Astrocyte (in vitro differentiated cells and primary cell): ENCODE results near the gene C9orf50. TPM values are rescaled to one million over a fixed set of nuclear protein-coding genes. Genes with fewer than 3 reads are reported as not detected.

Experiments
- DNase-seq: peaks from one replicate; pipeline ENCODE4 v3.0.0-alpha.2; 2010; ENCODE audit warnings: low read depth
- FAIRE-seq: peaks from 2 replicates; lab custom pipeline; 2011; peaks lifted over from hg19 to GRCh38; lab: Jason Lieb, UNC
- H2AFZ ChIP-seq: 2 replicates; pipeline ENCODE4 v1.6.0; 2012; ENCODE audit warnings: low read depth, low read length, inconsistent platforms
- H3K27ac ChIP-seq: 2 replicates; pipeline ENCODE4 v1.5.1; 2011; ENCODE audit warnings: low read depth, low read length, inconsistent platforms
- H3K27me3 ChIP-seq: 2 replicates; pipeline ENCODE4 v1.6.0; 2011; ENCODE audit warnings: low read length, inconsistent platforms; ENCODE audit not compliant: insufficient read depth
- H3K36me3 ChIP-seq: 2 replicates; pipeline ENCODE4 v1.5.1; 2011; ENCODE audit warnings: low read length, inconsistent platforms; ENCODE audit not compliant: insufficient read depth
- H3K4me1 ChIP-seq: 2 replicates; pipeline ENCODE4 v1.5.1; 2011; ENCODE audit warnings: low read length, inconsistent platforms; ENCODE audit not compliant: insufficient read depth
- H3K4me2 ChIP-seq: 2 replicates; pipeline ENCODE4 v1.6.0; 2012; ENCODE audit warnings: low read length, inconsistent platforms
- H3K4me3 ChIP-seq: 2 replicates; pipeline ENCODE4 v1.5.1; 2011; ENCODE audit warnings: low read depth, mild to moderate bottlenecking, low read length, inconsistent platforms; ENCODE audit not compliant: insufficient read depth
- H3K79me2 ChIP-seq: 2 replicates; pipeline ENCODE4 v1.6.0; 2012; ENCODE audit warnings: mild to moderate bottlenecking, low read length, inconsistent platforms; ENCODE audit not compliant: insufficient read depth
- H3K9ac ChIP-seq: 2 replicates; pipeline ENCODE4 v1.6.0; 2012; ENCODE audit warnings: mild to moderate bottlenecking, low read length, inconsistent platforms
- H3K9me3 ChIP-seq: 2 replicates; pipeline ENCODE4 v1.5.1; 2012; ENCODE audit warnings: low read depth, mild to moderate bottlenecking, low read length, inconsistent platforms; ENCODE audit not compliant: insufficient read depth
- H4K20me1 ChIP-seq: 2 replicates; pipeline ENCODE4 v1.6.0; 2012; ENCODE audit warnings: low read length, inconsistent platforms; ENCODE audit not compliant: insufficient read depth
- H3K27ac Mint-ChIP-seq: one replicate; pipeline ENCODE4 v1.8.0; 2021; ENCODE audit warnings: mild to moderate bottlenecking, mixed read lengths; ENCODE audit not compliant: unreplicated experiment
- H3K27me3 Mint-ChIP-seq: one replicate; pipeline ENCODE4 v1.8.0; 2021; ENCODE audit warnings: low read depth, mixed read lengths; ENCODE audit not compliant: unreplicated experiment
- H3K36me3 Mint-ChIP-seq: one replicate; pipeline ENCODE4 v1.8.0; 2021; ENCODE audit warnings: low read depth, mixed read lengths; ENCODE audit not compliant: unreplicated experiment
- H3K4me1 Mint-ChIP-seq: one replicate; pipeline ENCODE4 v1.8.0; 2021; ENCODE audit warnings: low read depth, mixed read lengths; ENCODE audit not compliant: unreplicated experiment
- H3K4me3 Mint-ChIP-seq: one replicate; pipeline ENCODE4 v1.8.0; 2021; ENCODE audit warnings: mild to moderate bottlenecking, moderate library complexity, mixed read lengths; ENCODE audit not compliant: unreplicated experiment
- H3K9me3 Mint-ChIP-seq: one replicate; pipeline ENCODE4 v1.8.0; 2021; ENCODE audit warnings: mild to moderate bottlenecking, mixed read lengths; ENCODE audit not compliant: unreplicated experiment
- EZH2 ChIP-seq: IDR thresholded peaks from 2 replicates; pipeline ENCODE4 v1.6.1; 2012; ENCODE audit warnings: mild to moderate bottlenecking, low read length, inconsistent platforms; ENCODE audit not compliant: insufficient read depth
- total RNA-seq: library from RNA; stranded (reverse); gene quantifications from 2 replicates; pipeline ENCODE4 v1.2.1, GENCODE V29; 2021
- TF ChIP-seq, protein P1 (sequence below): IDR thresholded peaks from 2 replicates; pipeline ENCODE4 v1.5.1; 2011; ENCODE audit warnings: low read depth, mild to moderate bottlenecking, inconsistent platforms, low read length, moderate library complexity; ENCODE audit not compliant: insufficient read depth

Gene C9orf50
- total RNA-seq, 1 donor from 2014 or later, result 0.41 TPM

DNA sequence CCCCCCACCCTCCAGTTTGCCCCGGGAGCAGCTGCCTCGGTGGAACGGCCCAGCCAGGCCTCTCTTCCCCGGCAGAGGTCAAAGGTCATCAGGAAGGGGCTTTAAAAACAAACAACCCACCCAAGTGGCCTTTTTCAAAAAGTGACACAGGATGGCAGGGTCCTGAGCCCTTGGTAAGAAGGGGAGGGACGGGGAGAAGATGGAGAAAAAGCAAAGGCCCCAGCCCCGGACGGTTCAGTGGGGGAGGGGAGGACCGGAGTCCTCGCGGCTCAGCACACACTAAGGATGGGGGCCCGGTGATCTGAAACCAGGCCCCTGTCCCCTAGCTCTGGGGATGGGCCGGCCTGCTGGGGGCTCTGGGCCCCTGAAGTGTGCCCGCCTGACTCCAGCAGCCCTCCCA lies 45.7 kb upstream of the C9orf50 start:
- H3K27ac ChIP-seq, result no peak overlapping the region
- H3K27me3 Mint-ChIP-seq, result peaks cover 27% of the 10 kb centered on the region
- H3K9me3 ChIP-seq, result no peaks in the 10 kb centered on the region
- no peaks in the 10 kb centered on the region for H3K79me2 ChIP-seq
- DNase-seq, result no peak
- H3K4me3 ChIP-seq, result no peak overlapping the region
- no peak for FAIRE-seq
- no peaks in the 10 kb centered on the region for H3K36me3 Mint-ChIP-seq
- no peaks in the 10 kb centered on the region for H3K4me1 Mint-ChIP-seq
- H3K4me2 ChIP-seq, result no peak overlapping the region
- no peak overlapping the region for H3K9ac ChIP-seq
- no peaks in the 10 kb centered on the region for H3K36me3 ChIP-seq
- no peak overlapping the region for H2AFZ ChIP-seq
- TF ChIP-seq EZH2, result no peak
- TF ChIP-seq, protein P1, sequence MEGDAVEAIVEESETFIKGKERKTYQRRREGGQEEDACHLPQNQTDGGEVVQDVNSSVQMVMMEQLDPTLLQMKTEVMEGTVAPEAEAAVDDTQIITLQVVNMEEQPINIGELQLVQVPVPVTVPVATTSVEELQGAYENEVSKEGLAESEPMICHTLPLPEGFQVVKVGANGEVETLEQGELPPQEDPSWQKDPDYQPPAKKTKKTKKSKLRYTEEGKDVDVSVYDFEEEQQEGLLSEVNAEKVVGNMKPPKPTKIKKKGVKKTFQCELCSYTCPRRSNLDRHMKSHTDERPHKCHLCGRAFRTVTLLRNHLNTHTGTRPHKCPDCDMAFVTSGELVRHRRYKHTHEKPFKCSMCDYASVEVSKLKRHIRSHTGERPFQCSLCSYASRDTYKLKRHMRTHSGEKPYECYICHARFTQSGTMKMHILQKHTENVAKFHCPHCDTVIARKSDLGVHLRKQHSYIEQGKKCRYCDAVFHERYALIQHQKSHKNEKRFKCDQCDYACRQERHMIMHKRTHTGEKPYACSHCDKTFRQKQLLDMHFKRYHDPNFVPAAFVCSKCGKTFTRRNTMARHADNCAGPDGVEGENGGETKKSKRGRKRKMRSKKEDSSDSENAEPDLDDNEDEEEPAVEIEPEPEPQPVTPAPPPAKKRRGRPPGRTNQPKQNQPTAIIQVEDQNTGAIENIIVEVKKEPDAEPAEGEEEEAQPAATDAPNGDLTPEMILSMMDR, result no peak
- H4K20me1 ChIP-seq, result peaks cover 3% of the 10 kb centered on the region
- H3K4me1 ChIP-seq, result peaks cover 10% of the 10 kb centered on the region
- H3K9me3 Mint-ChIP-seq, result no peaks in the 10 kb centered on the region
- no peak overlapping the region for H3K27ac Mint-ChIP-seq
- no peak overlapping the region for H3K4me3 Mint-ChIP-seq
- peaks cover 16% of the 10 kb centered on the region for H3K27me3 ChIP-seq

DNA sequence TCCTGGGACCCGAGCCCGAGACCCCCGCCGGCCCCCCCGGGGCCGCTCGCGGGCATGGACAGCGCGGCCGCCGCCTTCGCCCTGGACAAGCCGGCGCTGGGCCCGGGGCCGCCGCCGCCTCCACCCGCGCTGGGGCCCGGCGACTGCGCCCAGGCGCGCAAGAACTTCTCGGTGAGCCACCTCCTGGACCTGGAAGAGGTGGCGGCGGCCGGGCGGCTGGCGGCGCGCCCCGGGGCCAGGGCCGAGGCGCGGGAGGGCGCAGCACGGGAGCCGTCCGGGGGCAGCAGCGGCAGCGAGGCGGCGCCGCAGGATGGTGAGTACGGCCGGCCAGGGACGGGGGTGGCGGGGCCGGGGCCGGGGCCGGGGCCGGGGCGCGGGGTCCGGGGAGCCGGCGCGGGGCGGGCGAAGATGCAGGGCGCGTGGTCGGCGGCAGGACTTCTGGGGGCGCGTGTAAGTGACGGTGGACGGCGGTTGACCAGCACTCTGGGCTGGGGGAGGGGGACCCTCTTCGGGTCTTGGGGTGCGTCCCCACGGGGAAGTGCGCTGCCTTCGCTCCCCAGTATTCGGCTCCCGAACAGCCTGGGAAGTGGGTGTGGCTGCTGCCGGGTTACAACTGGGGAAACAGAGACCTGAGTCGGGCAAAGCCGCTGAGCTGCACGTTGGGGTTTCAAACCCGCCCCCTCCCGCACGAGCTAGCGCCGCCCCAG lies 45.1 kb upstream of the C9orf50 start:
- peaks cover 16% of the 10 kb centered on the region for H3K27me3 ChIP-seq
- DNase-seq (no peak), FAIRE-seq (no peak)
- no peaks in the 10 kb centered on the region for H3K4me1 Mint-ChIP-seq
- peaks cover 10% of the 10 kb centered on the region for H3K4me1 ChIP-seq
- H3K9me3 Mint-ChIP-seq, result no peaks in the 10 kb centered on the region
- H2AFZ ChIP-seq, result no peak overlapping the region
- H3K79me2 ChIP-seq, result no peaks in the 10 kb centered on the region
- H3K27ac ChIP-seq, result no peak overlapping the region
- H4K20me1 ChIP-seq, result peaks cover 3% of the 10 kb centered on the region
- no peaks in the 10 kb centered on the region for H3K9me3 ChIP-seq
- no peak overlapping the region for H3K4me3 ChIP-seq
- peak overlapping the region; percentile 73 for H3K4me2 ChIP-seq
- H3K27ac Mint-ChIP-seq, result no peak overlapping the region
- H3K36me3 ChIP-seq, result no peaks in the 10 kb centered on the region
- H3K27me3 Mint-ChIP-seq, result peaks cover 31% of the 10 kb centered on the region
- no peaks in the 10 kb centered on the region for H3K36me3 Mint-ChIP-seq
- TF ChIP-seq, protein P1, result no peak
- peak; percentile 65 for TF ChIP-seq EZH2
- H3K4me3 Mint-ChIP-seq, result no peak overlapping the region
- no peak overlapping the region for H3K9ac ChIP-seq

- DNase-seq (peak; percentile 36), FAIRE-seq (no peak)
- Mint-ChIP-seq H3K4me3 (peak within 1 kb of the TSS; percentile 67), H3K27me3 (peaks cover 33% of the 10 kb centered on the region), H3K27ac (no peak within 1 kb of the TSS), H3K36me3 (no peaks in the 10 kb centered on the region), H3K9me3 (no peaks in the 10 kb centered on the region), H3K4me1 (no peaks in the 10 kb centered on the region)
- peak; percentile 85 for TF ChIP-seq EZH2
- TF ChIP-seq, protein P1, result no peak
- Histone ChIP-seq H3K4me2 (peak within 1 kb of the TSS; percentile 73), H3K79me2 (no peaks in the 10 kb centered on the region), H3K9ac (no peak within 1 kb of the TSS), H3K9me3 (no peaks in the 10 kb centered on the region), H3K27me3 (peaks cover 19% of the 10 kb centered on the region), H3K27ac (no peak within 1 kb of the TSS), H3K36me3 (no peaks in the 10 kb centered on the region), H3K4me1 (peaks cover 10% of the 10 kb centered on the region), H4K20me1 (peaks cover 3% of the 10 kb centered on the region), H3K4me3 (peak within 1 kb of the TSS; percentile 28), H2AFZ (no peak within 1 kb of the TSS)
Observed at GRCh38 chr9:129665389-129665775, 44.5 kb upstream of the C9orf50 start, which contains the start of gene PRRX2. Gene PRRX2, plus strand, starts transcription at chr9:129665647. Its CDS starts 221 bp downstream, at chr9:129665868.
